Measurements from ENCODE around the gene CACHD1.

Gene CACHD1

GRCh38 chr1:64473367-64473766 lies 3.4 kb downstream of the CACHD1 start:
- DNase-seq (ENCODE audit: low spot score), result no peak

- no peak for DNase-seq (ENCODE audit: low spot score)
Observed at GRCh38 chr1:64474133-64474532, 4.2 kb downstream of the CACHD1 start.

- no peak for DNase-seq (ENCODE audit: low spot score)
Observed at GRCh38 chr1:64474665-64475439, 4.9 kb downstream of the CACHD1 start.

GRCh38 chr1:64476251-64476952 lies 6.5 kb downstream of the CACHD1 start:
- DNase-seq (ENCODE audit: low spot score), result no peak

GRCh38 chr1:64478594-64479470 lies 8.9 kb downstream of the CACHD1 start:
- DNase-seq (ENCODE audit: low spot score), result no peak

GRCh38 chr1:64479874-64480273 lies 9.9 kb downstream of the CACHD1 start:
- no peak for DNase-seq (ENCODE audit: low spot score)

- no peak for DNase-seq (ENCODE audit: low spot score)
Observed at GRCh38 chr1:64480999-64481772, 11.3 kb downstream of the CACHD1 start.

- no peak for DNase-seq (ENCODE audit: low spot score)
Observed at GRCh38 chr1:64482128-64482527, 12.2 kb downstream of the CACHD1 start.

GRCh38 chr1:64482720-64483119 lies 12.8 kb downstream of the CACHD1 start:
- no peak for DNase-seq (ENCODE audit: low spot score)

GRCh38 chr1:64483731-64484414 lies 13.9 kb downstream of the CACHD1 start:
- DNase-seq (ENCODE audit: low spot score), result no peak

GRCh38 chr1:64484651-64485050 lies 14.7 kb downstream of the CACHD1 start:
- DNase-seq (ENCODE audit: low spot score), result no peak

- DNase-seq (ENCODE audit: low spot score), result no peak
Observed at GRCh38 chr1:64486193-64486592, 16.3 kb downstream of the CACHD1 start.

GRCh38 chr1:64487061-64487460 lies 17.1 kb downstream of the CACHD1 start:
- no peak for DNase-seq (ENCODE audit: low spot score)

GRCh38 chr1:64488862-64489261 lies 18.9 kb downstream of the CACHD1 start:
- no peak for DNase-seq (ENCODE audit: low spot score)

- no peak for DNase-seq (ENCODE audit: low spot score)
Observed at GRCh38 chr1:64489707-64490106, 19.8 kb downstream of the CACHD1 start.

- no peak for DNase-seq (ENCODE audit: low spot score)
Observed at GRCh38 chr1:64490213-64490818, 20.4 kb downstream of the CACHD1 start.

- DNase-seq (ENCODE audit: low spot score), result no peak
Observed at GRCh38 chr1:64492424-64492823, 22.5 kb downstream of the CACHD1 start.

GRCh38 chr1:64493831-64494230 lies 23.9 kb downstream of the CACHD1 start:
- no peak for DNase-seq (ENCODE audit: low spot score)

- no peak for DNase-seq (ENCODE audit: low spot score)
Observed at GRCh38 chr1:64494659-64495058, 24.7 kb downstream of the CACHD1 start.

GRCh38 chr1:64495878-64496277 lies 25.9 kb downstream of the CACHD1 start:
- DNase-seq (ENCODE audit: low spot score), result no peak

- no peak for DNase-seq (ENCODE audit: low spot score)
Observed at GRCh38 chr1:64496606-64497005, 26.7 kb downstream of the CACHD1 start.

Measured in CD4-positive, alpha-beta T cell treated with Interleukin-15 for 4 hours (primary cell).